Vagina (tissue), 2 donors: ENCODE results near the gene SAXO2.
"Not testable (repeated sequence)": the region's sequence is repeated elsewhere in the genome, so short reads cannot be mapped to it uniquely, and the experiment has no call there.

Experiments used
- CTCF ChIP-seq, 3 experiments: fragments of 450-650 bp in 2 of 3; fragments of 200-600 bp in 1 of 3; sonication (generic) in 1 of 3; IDR thresholded peaks; one replicate each; pipeline ENCODE4 v1.5.1; 2017 to 2019; ENCODE audit warnings: antibody characterized with exemption in 3 of 3, mild to moderate bottlenecking in 2 of 3, moderate library complexity in 2 of 3
- POLR2AphosphoS5 ChIP-seq, 2 donors: sonication (generic); formaldehyde crosslinking; IDR thresholded peaks; one replicate each; pipeline ENCODE4 v1.9.0; 2017; ENCODE audit warnings: antibody characterized with exemption in 2 of 2, mild to moderate bottlenecking in 2 of 2, low read depth in 1 of 2; ENCODE audit not compliant: insufficient read depth in 1 of 2

GRCh38 chr15:82325646-82326045, 63.0 kb downstream of the SAXO2 start:
- not testable (repeated sequence) for TF ChIP-seq POLR2AphosphoS5 (IDR thresholded peaks at IDR 0.05; ENCODE audit: insufficient read depth in 1 of 2, low read depth in 1 of 2); CTCF (IDR thresholded peaks at IDR 0.05)
